CMK (cell line): ENCODE results near the gene TPSAB1.
A peak's percentile ranks its signal among the peaks of the same experiment; 100 is the strongest.
"Not testable (repeated sequence)": the region's sequence is repeated elsewhere in the genome, so short reads cannot be mapped to it uniquely, and the experiment has no call there.

Experiments
- DNase-seq: peaks from one replicate; pipeline ENCODE4 v3.0.0-alpha.2; 2010; ENCODE audit warnings: low read depth

The TPSAB1 gene

GRCh38 chr16:1223355-1224214 lies 16.9 kb upstream of the TPSAB1 start:
- peak; percentile 60 for DNase-seq

GRCh38 chr16:1224558-1224957 lies 15.9 kb upstream of the TPSAB1 start:
- no peak for DNase-seq

GRCh38 chr16:1225051-1225451 lies 15.5 kb upstream of the TPSAB1 start, which contains the start of gene TPSG1:
TSS of gene TPSG1 (minus strand) at chr16:1225268. CDS start at chr16:1225252, 16 bp downstream.
- DNase-seq = no peak

GRCh38 chr16:1225728-1226311 lies 14.7 kb upstream of the TPSAB1 start:
- DNase-seq = not testable (repeated sequence)

- DNase-seq = not testable (repeated sequence)
Measured at GRCh38 chr16:1226692-1227091, 13.8 kb upstream of the TPSAB1 start.

- DNase-seq = not testable (repeated sequence)
Measured at GRCh38 chr16:1228227-1228626, 12.3 kb upstream of the TPSAB1 start.

- DNase-seq = not testable (repeated sequence)
Measured at GRCh38 chr16:1229476-1229875, 11.0 kb upstream of the TPSAB1 start.

- not testable (repeated sequence) for DNase-seq
Measured at GRCh38 chr16:1230084-1230470, 10.4 kb upstream of the TPSAB1 start, which contains the start of gene TPSB2. TSS of gene TPSB2 (minus strand) at chr16:1230184. CDS start at chr16:1229951, 233 bp downstream.

GRCh38 chr16:1230471-1231212 lies 9.9 kb upstream of the TPSAB1 start:
- not testable (repeated sequence) for DNase-seq

- not testable (repeated sequence) for DNase-seq
Measured at GRCh38 chr16:1231301-1231700, 9.2 kb upstream of the TPSAB1 start.

- not testable (repeated sequence) for DNase-seq
Measured at GRCh38 chr16:1232049-1232748, 8.3 kb upstream of the TPSAB1 start.

- not testable (repeated sequence) for DNase-seq
Measured at GRCh38 chr16:1236659-1237058, 3.8 kb upstream of the TPSAB1 start.

- no peak for DNase-seq
Measured at GRCh38 chr16:1237990-1238389, 2.5 kb upstream of the TPSAB1 start.

- not testable (repeated sequence) for DNase-seq
Measured at GRCh38 chr16:1238909-1239308, 1.6 kb upstream of the TPSAB1 start.

- not testable (repeated sequence) for DNase-seq
Measured at GRCh38 chr16:1239575-1239974, 930 bp upstream of the TPSAB1 start.

- not testable (repeated sequence) for DNase-seq
Measured at GRCh38 chr16:1241081-1241480, 576 bp downstream of the TPSAB1 start.

- not testable (repeated sequence) for DNase-seq
Measured at GRCh38 chr16:1243363-1243762, 2.9 kb downstream of the TPSAB1 start.

GRCh38 chr16:1243907-1244850 lies 3.7 kb downstream of the TPSAB1 start:
- not testable (repeated sequence) for DNase-seq

- peak; percentile 79 for DNase-seq
Measured at GRCh38 chr16:1244881-1245280, 4.4 kb downstream of the TPSAB1 start.

GRCh38 chr16:1245452-1246020 lies 5.0 kb downstream of the TPSAB1 start:
- DNase-seq = no peak
